Epithelial cell of esophagus (primary cell): ENCODE data around the gene MON1B.
"Not testable (repeated sequence)": the region's sequence is repeated elsewhere in the genome, so short reads cannot be mapped to it uniquely, and the experiment has no call there.

Experiments
- DNase-seq: peaks from one replicate; pipeline ENCODE4 v3.0.0; 2010; ENCODE audit warnings: low read depth
- H3K4me3 ChIP-seq: 2 replicates; pipeline ENCODE4 v1.5.1; 2011; ENCODE audit warnings: mild to moderate bottlenecking, low read length, control low read depth
- TF ChIP-seq, protein P1 (sequence below): IDR thresholded peaks from 2 replicates; pipeline ENCODE4 v1.5.1; 2011; ENCODE audit warnings: low read depth, mild to moderate bottlenecking, low read length, control low read depth, inconsistent platforms; ENCODE audit not compliant: insufficient read depth; ENCODE audit errors: missing control alignments

The MON1B gene

GRCh38 chr16:77231047-77231446, 40.1 kb downstream of the MON1B start:
- no peak for DNase-seq
- TF ChIP-seq, protein P1, sequence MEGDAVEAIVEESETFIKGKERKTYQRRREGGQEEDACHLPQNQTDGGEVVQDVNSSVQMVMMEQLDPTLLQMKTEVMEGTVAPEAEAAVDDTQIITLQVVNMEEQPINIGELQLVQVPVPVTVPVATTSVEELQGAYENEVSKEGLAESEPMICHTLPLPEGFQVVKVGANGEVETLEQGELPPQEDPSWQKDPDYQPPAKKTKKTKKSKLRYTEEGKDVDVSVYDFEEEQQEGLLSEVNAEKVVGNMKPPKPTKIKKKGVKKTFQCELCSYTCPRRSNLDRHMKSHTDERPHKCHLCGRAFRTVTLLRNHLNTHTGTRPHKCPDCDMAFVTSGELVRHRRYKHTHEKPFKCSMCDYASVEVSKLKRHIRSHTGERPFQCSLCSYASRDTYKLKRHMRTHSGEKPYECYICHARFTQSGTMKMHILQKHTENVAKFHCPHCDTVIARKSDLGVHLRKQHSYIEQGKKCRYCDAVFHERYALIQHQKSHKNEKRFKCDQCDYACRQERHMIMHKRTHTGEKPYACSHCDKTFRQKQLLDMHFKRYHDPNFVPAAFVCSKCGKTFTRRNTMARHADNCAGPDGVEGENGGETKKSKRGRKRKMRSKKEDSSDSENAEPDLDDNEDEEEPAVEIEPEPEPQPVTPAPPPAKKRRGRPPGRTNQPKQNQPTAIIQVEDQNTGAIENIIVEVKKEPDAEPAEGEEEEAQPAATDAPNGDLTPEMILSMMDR = no peak
- no peak overlapping the region for H3K4me3 ChIP-seq

GRCh38 chr16:77233799-77234519, 43.0 kb downstream of the MON1B start:
- TF ChIP-seq, protein P1 = no peak
- H3K4me3 ChIP-seq = no peak overlapping the region
- DNase-seq = no peak

DNA sequence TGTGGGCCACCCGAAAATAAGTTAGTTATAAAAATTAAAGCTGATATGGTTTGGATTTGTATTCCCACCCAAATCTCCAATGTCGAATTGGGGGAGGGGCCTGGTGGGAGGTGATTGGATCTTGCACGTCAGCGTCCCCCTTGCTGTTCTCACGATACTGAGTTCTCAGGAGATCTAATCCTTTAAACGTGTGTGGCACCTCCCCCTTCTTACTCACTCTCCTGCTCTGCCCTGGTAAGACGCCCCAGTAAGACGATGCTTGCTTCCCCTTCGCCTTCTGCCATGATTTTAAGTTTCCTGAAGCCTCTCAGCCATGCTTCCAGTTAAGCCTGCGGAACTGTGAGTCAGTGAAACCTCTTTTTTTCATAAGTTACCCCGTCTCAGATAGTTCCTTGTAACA, 43.6 kb downstream of the MON1B start:
- no peak overlapping the region for H3K4me3 ChIP-seq
- DNase-seq = peak; percentile 24
- TF ChIP-seq, protein P1 = no peak

- no peak overlapping the region for H3K4me3 ChIP-seq
- peak; percentile 78 for DNase-seq
- TF ChIP-seq, protein P1 = peak; percentile 99
Measured at GRCh38 chr16:77236063-77236511, 45.1 kb downstream of the MON1B start.

GRCh38 chr16:77238593-77238992, 47.6 kb downstream of the MON1B start:
- H3K4me3 ChIP-seq = no peak overlapping the region
- DNase-seq = peak; percentile 49
- TF ChIP-seq, protein P1 = no peak

DNA sequence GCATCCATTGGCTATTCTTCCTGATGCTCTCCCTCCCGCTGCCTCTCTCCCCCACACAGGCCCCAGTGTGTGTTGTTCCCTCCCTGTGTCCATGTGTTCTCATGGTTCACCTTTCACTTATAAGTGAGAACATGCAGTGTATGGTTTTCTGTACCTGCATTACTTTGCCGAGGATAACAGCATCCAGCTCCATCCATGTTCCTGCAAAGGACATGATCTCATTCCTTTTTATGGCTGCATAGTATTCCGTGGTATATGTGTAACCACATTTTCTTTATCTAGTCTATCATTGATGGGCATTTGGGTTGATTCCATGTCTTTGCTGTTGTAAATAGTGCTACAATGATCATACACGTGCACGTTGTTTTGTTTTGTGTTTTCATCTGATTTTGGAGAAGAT, 51.5 kb downstream of the MON1B start:
- DNase-seq, H3K4me3 ChIP-seq: not testable (repeated sequence)

GRCh38 chr16:77246150-77246549, 55.2 kb downstream of the MON1B start:
- no peak for DNase-seq
- TF ChIP-seq, protein P1 = no peak
- H3K4me3 ChIP-seq = no peak overlapping the region
